Daoy (cell line): ENCODE data around the gene CNTN3. TPM values are rescaled to one million over a fixed set of nuclear protein-coding genes. Genes with fewer than 3 reads are reported as not detected.
A peak's percentile ranks its signal among the peaks of the same experiment; 100 is the strongest.

Experiments
- DNase-seq: peaks from one replicate; pipeline ENCODE4 v3.0.0-alpha.2; 2015; ENCODE audit warnings: low read depth
- total RNA-seq: library from RNA; depleted of rRNA; stranded (reverse); fragments of >200 nt; shearing (Covaris generic); gene quantifications from 2 replicates; pipeline ENCODE4 v1.2.3, GENCODE V29; 2014; rRNA removed

Gene CNTN3
- total RNA-seq, result 0.09 and 0.34 TPM in 2 replicates

- peak; percentile 20 for DNase-seq
Observed at GRCh38 chr3:74614107-74614967, at the start of gene CNTN3. TSS of gene CNTN3 (minus strand) at chr3:74614659. CDS start at chr3:74521112, 93,547 bp downstream.

DNA sequence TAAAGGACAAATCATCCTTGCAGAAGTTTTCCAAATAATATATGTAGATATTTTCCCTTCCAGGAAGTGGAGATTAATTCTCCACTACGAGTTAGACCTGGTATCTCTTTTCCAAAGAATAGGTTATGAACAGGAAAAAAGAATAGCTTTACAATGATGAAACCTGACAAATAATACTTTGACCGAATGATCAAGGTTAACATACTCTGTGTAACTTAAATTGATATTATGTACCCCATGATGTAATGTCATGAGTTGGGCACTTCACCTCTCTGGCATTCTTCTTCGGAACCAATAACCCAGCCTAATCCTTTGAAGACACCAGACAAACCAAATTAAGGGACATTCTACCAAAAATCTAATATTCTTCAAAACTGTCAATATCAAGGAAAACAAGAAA lies 48.7 kb upstream of the CNTN3 start:
- no peak for DNase-seq

GRCh38 chr3:74661672-74662071 lies 47.2 kb upstream of the CNTN3 start:
- DNase-seq, result no peak

GRCh38 chr3:74651885-74652284 lies 37.4 kb upstream of the CNTN3 start:
- DNase-seq, result no peak

DNA sequence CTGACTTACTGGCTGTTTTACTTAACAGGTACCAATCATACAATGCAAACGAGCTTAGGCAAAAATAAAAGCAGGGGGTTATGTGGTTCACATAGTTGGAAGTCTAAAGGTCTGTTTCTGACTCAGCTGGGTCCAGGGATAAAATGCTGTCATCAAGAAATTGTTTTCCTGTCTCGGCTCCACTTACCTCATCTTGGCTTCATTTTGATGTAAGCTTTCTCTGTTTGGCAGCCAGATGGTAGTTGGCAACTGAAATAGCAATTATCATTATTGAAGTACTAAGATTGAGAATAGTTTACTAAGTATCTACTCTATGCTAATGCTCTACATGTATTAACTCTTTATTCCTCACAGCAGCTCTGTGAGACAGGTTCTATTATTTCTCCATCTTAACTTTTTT lies 36.8 kb upstream of the CNTN3 start:
- DNase-seq, result peak; percentile 3

- DNase-seq, result no peak
Observed at GRCh38 chr3:74648107-74648506, 33.6 kb upstream of the CNTN3 start.

DNA sequence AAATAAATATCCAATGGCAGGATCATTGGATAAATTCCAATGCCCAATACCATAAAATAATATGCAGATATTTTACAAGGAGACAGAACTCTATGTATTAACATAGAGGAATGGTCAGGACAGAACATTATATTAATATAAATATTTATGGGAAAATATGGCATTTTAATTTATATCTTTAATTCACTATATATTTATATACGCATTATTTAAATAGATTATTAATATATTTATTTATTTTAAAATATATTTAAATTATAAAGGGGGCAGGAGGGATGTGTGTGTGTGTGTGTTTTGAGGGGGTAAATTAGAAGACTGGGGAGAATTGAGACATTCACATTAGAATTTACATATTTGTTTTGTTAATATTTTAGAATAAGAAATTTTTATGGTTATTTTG lies 31.6 kb upstream of the CNTN3 start:
- no peak for DNase-seq

DNA sequence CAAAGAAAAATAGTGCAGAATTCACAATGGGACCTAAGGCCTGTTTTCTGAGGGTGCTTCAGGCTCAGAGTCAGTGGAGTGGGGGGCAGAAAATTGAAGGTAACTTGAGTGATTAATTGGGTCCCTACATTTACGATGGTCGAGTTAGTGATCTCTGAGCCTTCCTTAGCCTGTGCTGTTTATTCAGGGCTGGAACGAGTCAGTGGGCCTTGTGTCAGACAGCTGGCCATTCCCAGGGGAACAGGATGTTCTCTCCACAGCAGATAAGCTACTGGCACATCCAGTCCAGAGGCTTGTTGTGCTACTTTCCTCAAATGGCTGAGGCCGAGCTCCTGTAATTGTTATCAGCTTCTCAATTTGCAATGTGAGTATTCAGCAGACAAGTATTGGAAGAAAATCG lies 29.2 kb upstream of the CNTN3 start:
- peak; percentile 3 for DNase-seq

- DNase-seq, result no peak
Observed at GRCh38 chr3:74642876-74643275, 28.4 kb upstream of the CNTN3 start.

- no peak for DNase-seq
Observed at GRCh38 chr3:74640211-74640610, 25.8 kb upstream of the CNTN3 start.

DNA sequence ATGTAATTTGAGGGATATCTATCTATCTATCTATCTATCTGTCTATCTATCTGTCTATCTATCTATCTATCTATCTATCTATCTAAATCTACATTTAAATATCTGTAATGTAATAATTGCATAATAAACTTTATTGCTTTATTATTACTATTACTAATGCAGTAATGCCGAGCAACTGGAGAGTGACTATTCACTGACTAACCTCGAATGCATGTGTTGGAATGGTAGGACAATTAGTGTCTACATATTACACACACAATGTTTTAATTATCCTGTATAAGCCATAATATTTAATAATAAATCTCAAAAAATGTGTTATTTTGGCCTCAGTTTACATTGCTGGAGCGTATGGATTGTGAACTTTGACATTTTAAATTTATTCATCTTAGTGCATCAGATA lies 25.2 kb upstream of the CNTN3 start:
- DNase-seq, result no peak

DNA sequence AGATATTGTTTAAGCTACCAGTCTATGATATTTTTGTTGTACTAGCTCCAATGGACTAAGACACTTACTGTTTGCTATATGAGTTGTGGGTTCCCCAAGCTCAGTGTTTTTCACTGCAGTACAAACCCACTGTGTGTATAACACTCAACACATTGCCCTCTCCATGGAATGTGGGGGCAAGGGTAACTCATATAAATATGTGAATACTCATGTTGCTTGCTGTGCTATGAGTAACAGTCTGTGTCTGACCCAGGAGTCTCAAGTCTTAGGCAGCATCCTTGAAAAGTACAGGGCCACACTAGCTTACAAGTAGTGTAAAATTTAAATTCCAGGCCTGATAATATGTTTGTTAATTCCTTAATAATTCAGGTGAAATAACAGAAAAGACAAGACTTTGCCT lies 22.5 kb upstream of the CNTN3 start:
- DNase-seq, result no peak

GRCh38 chr3:74633021-74633420 lies 18.6 kb upstream of the CNTN3 start:
- DNase-seq, result no peak

- no peak for DNase-seq
Observed at GRCh38 chr3:74631351-74632140, 17.1 kb upstream of the CNTN3 start.

DNA sequence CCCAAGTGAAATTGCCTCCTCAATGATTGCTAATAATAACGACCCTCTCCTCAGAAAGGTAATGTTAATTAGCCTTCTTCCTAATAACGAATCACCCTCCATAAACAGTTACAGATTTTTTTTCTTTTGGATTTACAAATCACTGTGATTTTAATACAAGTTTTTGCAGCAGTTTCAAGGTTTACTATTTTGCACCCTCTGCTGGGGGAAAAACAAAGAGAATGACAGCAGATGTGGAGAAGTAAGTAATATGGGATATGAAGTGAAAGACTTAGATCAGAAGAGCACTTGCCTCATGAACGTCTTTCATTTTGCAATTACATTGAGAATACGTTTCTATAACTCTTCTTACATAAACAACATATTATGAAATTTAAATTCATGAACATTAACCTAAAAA lies 16.1 kb upstream of the CNTN3 start:
- no peak for DNase-seq

DNA sequence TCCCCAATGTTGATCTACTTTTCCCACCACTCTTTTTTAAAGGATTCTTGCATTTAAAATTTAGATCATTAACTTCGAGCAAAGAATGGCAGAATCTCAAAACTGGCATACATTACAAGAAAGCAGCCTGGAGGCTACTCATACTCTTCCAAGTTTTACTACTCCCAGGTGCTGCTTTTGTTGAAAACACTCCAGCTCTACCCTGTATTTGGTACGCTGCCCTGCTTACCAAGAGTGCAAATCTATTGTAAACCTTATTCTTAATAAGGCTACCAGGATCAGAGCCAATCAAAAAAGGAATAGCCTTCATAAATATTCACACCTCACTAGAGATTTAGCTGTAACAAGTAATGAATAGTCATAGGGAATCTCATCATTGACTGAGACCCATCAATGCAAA lies 11.6 kb upstream of the CNTN3 start:
- DNase-seq, result no peak

DNA sequence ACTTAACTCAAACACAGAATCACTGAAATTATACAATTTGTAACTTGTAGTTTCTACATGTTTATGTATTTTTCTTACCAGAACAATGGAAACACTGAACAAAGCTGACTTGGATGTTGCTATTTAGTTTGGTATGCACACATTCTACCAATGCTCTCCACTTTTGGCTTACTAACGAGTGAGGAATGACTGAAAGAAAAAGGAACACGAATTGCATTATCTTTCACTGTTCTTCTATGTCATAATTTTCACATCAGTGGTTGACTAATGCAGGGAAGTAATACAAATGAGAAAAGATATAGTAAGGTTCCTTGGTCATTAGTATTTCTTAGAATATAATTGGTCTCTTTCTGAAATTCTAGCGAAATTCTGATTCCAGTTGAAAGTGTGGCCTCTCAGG lies 9.8 kb upstream of the CNTN3 start:
- no peak for DNase-seq

DNA sequence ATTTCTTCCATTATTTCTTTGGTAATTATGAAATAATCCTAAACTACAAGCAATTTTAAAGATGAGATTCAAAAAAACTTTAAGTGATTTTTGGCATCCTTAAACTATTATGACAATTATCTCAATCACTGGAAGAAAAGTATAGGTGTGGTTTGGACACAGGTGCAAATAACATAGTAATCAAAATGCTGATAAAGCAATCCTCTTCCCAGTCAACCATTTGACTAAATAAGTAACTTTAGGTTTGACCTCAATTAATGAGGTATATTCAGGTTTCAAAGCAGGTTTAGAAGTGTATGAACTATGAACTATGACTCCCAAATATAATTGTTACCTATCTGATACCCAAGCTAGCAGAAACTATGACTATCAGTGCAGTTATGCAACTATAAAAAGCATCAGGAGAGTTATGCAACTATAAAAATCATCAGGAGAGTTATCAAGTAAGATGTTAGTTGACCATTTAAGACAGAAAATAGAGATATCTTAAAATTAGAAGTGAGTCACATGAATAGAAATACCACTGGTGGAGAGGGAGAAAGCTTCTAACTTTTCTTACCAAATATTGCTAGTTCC lies 8.9 kb upstream of the CNTN3 start:
- DNase-seq, result no peak

GRCh38 chr3:74621581-74621980 lies 7.1 kb upstream of the CNTN3 start:
- DNase-seq, result no peak

GRCh38 chr3:74617776-74618175 lies 3.3 kb upstream of the CNTN3 start:
- no peak for DNase-seq

DNA sequence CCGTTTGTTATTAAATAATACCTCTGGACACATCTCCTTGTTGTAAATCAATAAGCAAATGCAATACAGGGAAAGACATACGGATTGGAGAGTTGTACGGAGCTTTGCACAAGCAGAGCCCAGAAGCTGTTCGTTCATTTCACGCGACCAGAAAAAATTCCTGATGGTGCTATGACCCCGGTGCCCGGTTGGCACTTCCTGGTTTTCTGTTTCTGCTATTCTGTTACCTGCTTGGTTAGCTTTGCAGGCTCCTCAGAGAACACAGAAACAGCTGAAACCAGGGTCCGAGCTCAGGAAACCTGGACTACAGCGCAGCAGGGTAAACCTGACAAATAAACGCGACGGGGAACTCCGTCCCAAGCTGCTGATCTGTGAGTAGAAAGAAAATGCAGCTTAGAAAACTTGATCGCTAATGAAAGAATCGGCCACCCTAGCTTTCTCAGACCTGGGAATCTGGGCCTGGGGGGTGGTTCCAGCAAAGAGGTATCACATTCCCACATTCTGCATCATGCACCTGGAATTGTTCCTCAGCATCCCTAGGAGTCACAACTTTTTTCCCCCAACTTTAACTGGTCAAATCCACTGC lies 845 bp downstream of the CNTN3 start:
- DNase-seq, result no peak

DNA sequence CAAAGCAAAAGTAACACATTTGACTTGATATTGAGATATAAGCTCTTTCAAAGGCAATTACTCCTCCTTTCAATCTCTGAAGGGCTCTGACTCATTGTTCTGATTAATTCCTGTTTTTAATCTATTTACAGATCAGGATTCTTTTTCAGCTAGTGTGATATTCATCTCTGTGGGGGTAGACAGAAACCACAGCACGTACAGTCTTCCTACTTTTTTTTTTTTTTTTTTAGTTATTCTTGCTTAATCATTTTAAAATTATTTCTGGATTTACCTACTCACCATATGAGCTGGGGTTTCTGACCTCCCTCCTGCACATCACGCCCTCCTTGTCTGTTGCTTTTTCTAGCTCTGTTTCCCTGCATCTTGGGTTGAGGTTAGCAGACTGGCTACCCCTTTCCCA lies 1.4 kb downstream of the CNTN3 start:
- no peak for DNase-seq
